Measurements from ENCODE around the gene C12orf60.

GRCh38 chr12:14779834-14780233 is 23.6 kb upstream of the C12orf60 start:
- TF ChIP-seq POLR2A (IDR thresholded peaks at IDR 0.05), result no peak
- no peak for TF ChIP-seq CTCF (IDR thresholded peaks at IDR 0.05)

Data from thyroid gland (tissue), 4 donors.